ENCODE results near the gene CLDN9. TPM values are rescaled to one million over a fixed set of nuclear protein-coding genes. Genes with fewer than 3 reads are reported as not detected.
"Not testable (repeated sequence)": the region's sequence is repeated elsewhere in the genome, so short reads cannot be mapped to it uniquely, and the experiment has no call there.

CLDN9 gene
- polyA plus RNA-seq, 10 donors = 0.45 to 2.6 (median 1.3) TPM

DNA sequence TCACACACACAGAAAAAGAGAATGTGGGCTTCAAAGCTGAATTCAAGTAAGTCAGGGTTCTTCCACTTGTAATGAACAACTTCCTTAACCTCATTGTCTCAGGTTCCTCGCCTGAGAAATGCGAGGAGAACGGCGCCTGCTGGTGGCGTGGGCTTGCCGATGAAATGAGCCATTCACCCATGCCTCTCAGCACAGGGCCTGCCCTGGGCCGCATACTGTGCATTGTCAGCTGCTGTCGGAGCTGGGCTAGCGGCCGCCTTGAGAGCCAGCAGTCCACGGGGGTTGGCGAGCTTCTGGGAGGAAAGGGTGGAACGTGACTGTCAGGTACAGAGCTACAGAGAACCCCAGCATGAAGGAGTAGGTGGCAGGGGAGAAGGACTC, 40.6 kb downstream of the CLDN9 start:
- DNase-seq = not testable (repeated sequence)

- no peak for DNase-seq
Measured at GRCh38 chr16:3054965-3055733, 42.4 kb downstream of the CLDN9 start.

- not testable (repeated sequence) for DNase-seq
Measured at GRCh38 chr16:3055734-3056115, 43.0 kb downstream of the CLDN9 start.

- no peak for DNase-seq
Measured at GRCh38 chr16:3056336-3057180, 43.8 kb downstream of the CLDN9 start.

GRCh38 chr16:3057181-3058138, 44.7 kb downstream of the CLDN9 start:
- no peak for DNase-seq

DNA sequence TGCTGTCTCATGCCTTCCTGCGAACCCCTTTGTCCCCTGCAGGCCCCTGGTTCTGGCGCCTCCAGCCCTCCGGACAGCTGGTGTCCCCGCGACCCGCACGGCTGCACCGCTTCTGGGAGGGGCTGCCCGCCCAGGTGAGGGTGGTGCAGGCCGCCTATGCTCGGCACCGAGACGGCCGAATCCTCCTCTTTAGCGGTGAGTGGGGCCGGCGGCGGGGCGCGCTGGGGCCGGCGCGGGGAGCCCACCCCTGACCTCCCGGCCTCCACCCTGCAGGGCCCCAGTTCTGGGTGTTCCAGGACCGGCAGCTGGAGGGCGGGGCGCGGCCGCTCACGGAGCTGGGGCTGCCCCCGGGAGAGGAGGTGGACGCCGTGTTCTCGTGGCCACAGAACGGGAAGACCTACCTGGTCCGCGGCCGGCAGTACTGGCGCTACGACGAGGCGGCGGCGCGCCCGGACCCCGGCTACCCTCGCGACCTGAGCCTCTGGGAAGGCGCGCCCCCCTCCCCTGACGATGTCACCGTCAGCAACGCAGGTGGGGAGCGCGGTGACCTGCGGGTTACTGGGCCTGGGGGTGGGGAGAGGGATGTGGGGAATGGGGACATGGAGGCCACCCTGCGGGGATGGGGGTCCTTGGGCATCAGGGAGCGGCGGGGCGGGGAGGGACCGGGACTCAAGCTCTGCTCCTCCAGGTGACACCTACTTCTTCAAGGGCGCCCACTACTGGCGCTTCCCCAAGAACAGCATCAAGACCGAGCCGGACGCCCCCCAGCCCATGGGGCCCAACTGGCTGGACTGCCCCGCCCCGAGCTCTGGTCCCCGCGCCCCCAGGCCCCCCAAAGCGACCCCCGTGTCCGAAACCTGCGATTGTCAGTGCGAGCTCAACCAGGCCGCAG, 45.7 kb downstream of the CLDN9 start:
- DNase-seq = no peak

DNA sequence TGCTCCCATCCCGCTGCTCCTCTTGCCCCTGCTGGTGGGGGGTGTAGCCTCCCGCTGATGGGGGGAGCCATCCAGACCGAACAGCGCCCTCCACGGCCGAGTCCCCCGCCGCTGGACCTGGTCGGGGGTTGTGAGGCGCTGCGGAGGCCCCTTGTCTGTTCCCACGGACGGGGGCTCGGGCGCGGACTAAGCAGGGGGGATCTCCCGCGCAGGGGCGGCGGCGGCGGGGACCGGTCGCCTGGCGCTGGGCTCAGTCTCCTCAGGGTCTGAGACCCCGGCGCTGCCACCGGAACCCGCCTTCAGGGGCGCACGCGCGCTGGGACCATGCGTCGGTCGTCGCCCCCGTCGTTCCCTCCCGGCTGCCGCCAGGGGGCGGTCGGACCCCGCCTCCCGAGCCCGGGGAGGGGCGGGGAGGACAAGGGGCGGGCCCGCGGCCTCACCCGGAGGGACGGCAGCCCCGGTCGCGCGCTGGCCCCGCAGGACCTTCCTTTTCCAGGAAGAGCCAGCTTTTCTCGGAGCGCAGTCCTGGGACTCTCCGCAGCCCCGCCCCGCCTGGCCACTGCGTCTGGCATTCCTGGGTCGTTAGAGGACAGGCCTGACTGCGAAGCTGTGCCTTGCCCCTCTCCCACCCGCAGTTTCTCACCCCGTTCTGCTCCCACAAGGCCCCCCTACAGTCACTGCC, 46.5 kb downstream of the CLDN9 start:
- peak; percentile 88 to 94 (median 90) for DNase-seq

DNA sequence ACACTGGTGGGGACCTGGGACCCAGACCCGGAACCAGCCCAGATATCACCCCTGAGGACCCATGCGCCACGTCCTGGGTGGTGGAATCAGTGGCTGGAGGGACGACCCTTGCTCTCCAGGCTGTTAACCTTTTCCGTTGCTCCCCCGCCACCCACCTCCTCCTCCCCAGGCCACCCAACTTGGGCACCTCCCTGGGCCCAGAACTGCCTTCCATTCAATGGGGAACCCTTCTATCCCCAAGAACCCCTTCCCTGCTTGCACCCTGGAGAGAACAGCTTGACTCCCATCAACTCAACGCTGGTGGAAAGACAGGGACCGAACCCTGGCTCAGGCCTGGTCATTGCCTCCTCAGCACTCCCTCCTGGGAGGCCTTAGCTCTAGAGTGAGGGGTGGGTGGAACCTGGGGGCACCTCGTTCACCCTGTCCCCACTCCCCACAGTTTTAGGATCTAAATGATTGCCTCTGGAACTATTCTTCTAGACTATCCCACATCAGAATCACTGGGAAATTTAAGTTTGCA, 47.1 kb downstream of the CLDN9 start:
- no peak for DNase-seq

- peak in 1 of 3 donors; percentile 37 for DNase-seq
Measured at GRCh38 chr16:3060339-3061127, 47.8 kb downstream of the CLDN9 start.

DNA sequence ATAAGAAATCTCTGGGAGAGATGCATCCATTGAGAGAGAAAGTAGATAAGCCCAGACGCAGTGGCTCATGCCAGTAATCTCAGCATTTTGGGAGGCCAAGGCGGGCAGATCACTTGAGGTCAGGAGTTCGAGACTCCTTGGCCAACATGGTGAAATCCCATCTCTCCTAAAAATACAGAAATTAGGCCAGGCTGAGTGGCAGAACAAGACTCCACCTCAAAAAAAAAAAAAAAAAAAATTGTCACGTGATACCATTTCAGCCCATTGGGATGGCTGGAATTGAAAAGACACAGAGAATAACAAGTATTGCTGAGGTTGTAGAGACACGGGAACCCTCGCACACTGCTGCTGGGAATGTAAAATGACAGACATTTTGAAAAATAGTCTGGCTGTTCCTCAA, 49.8 kb downstream of the CLDN9 start:
- no peak for DNase-seq

GRCh38 chr16:3063625-3064386, 51.1 kb downstream of the CLDN9 start:
- DNase-seq = no peak

Other genes with a start within 250 kb of the CLDN9 start
- gene ELOB, start 235.6 kb upstream of the CLDN9 start, polyA plus RNA-seq (ENCODE audit: insufficient read length in 10 of 10) = 100 to 1,000 TPM; 126 to 207 (median 146) TPM
- not detected for gene PRSS33, start 225.4 kb upstream of the CLDN9 start, polyA plus RNA-seq (ENCODE audit: insufficient read length in 10 of 10)
- gene PRSS41, start 214.5 kb upstream of the CLDN9 start, polyA plus RNA-seq (ENCODE audit: insufficient read length in 10 of 10) = not detected
- under 1 TPM in 3 of 10 donors, not detected in 7; 0.24 to 0.53 (median 0.31) TPM for gene PRSS21, start 195.7 kb upstream of the CLDN9 start, polyA plus RNA-seq (ENCODE audit: insufficient read length in 10 of 10)
- under 1 TPM in 9 of 10 donors, not detected in 1; 0.24 to 0.90 (median 0.56) TPM for gene ZG16B, start 182.6 kb upstream of the CLDN9 start, polyA plus RNA-seq (ENCODE audit: insufficient read length in 10 of 10)
- under 1 TPM in 2 of 10 donors, not detected in 8; 0.83 to 0.94 TPM for gene PRSS22, start 154.8 kb upstream of the CLDN9 start, polyA plus RNA-seq (ENCODE audit: insufficient read length in 10 of 10)
- 10 to 100 TPM; 10.4 to 20.2 (median 15.5) TPM for gene FLYWCH2, start 129.7 kb upstream of the CLDN9 start, polyA plus RNA-seq (ENCODE audit: insufficient read length in 10 of 10)
- gene FLYWCH1, start 101.0 kb upstream of the CLDN9 start, polyA plus RNA-seq (ENCODE audit: insufficient read length in 10 of 10) = 10 to 100 TPM; 10.7 to 25.3 (median 17.2) TPM
- 10 to 100 TPM in 2 of 10 donors, 1 to 10 TPM in 8; 1.7 to 27.6 (median 5.6) TPM for gene KREMEN2, start 48.6 kb upstream of the CLDN9 start, polyA plus RNA-seq (ENCODE audit: insufficient read length in 10 of 10)
- gene PAQR4, start 43.6 kb upstream of the CLDN9 start, polyA plus RNA-seq (ENCODE audit: insufficient read length in 10 of 10) = 10 to 100 TPM in 1 of 10 donors, 1 to 10 TPM in 9; 4.9 to 13.2 (median 7.2) TPM
- 10 to 100 TPM in 4 of 10 donors, 1 to 10 TPM in 6; 5.8 to 23.0 (median 9.5) TPM for gene PKMYT1, start 32.5 kb upstream of the CLDN9 start, polyA plus RNA-seq (ENCODE audit: insufficient read length in 10 of 10)
- gene CLDN6, start 5.3 kb downstream of the CLDN9 start, polyA plus RNA-seq (ENCODE audit: insufficient read length in 10 of 10) = 1 to 10 TPM in 2 of 10 donors, under 1 TPM in 7, not detected in 1; 0.16 to 6.3 (median 0.31) TPM
- gene TNFRSF12A, start 7.4 kb downstream of the CLDN9 start, polyA plus RNA-seq (ENCODE audit: insufficient read length in 10 of 10) = 10 to 100 TPM; 21.3 to 91.8 (median 36.6) TPM
- 100 to 1,000 TPM in 8 of 10 donors, 10 to 100 TPM in 2; 68.2 to 157 (median 121) TPM for gene HCFC1R1, start 11.0 kb downstream of the CLDN9 start, polyA plus RNA-seq (ENCODE audit: insufficient read length in 10 of 10)
- 10 to 100 TPM; 15.9 to 26.9 (median 19.8) TPM for gene THOC6, start 11.1 kb downstream of the CLDN9 start, polyA plus RNA-seq (ENCODE audit: insufficient read length in 10 of 10)
- under 1 TPM in 6 of 10 donors, not detected in 4; 0.07 to 0.82 (median 0.11) TPM for gene BICDL2, start 24.0 kb downstream of the CLDN9 start, polyA plus RNA-seq (ENCODE audit: insufficient read length in 10 of 10)
- gene MMP25, start 33.6 kb downstream of the CLDN9 start, polyA plus RNA-seq (ENCODE audit: insufficient read length in 10 of 10) = 1 to 10 TPM; 1.1 to 3.0 (median 1.8) TPM
- gene IL32, start 52.7 kb downstream of the CLDN9 start, polyA plus RNA-seq (ENCODE audit: insufficient read length in 10 of 10) = 100 to 1,000 TPM in 6 of 10 donors, 10 to 100 TPM in 4; 43.8 to 181 (median 123) TPM
- under 1 TPM in 8 of 10 donors, not detected in 2; 0.13 to 0.53 (median 0.20) TPM for gene ZSCAN10, start 86.4 kb downstream of the CLDN9 start, polyA plus RNA-seq (ENCODE audit: insufficient read length in 10 of 10)
- gene ZNF205, start 99.7 kb downstream of the CLDN9 start, polyA plus RNA-seq (ENCODE audit: insufficient read length in 10 of 10) = 10 to 100 TPM in 7 of 10 donors, 1 to 10 TPM in 3; 7.5 to 14.6 (median 11.7) TPM
- 10 to 100 TPM in 5 of 10 donors, 1 to 10 TPM in 5; 8.1 to 11.6 (median 10.0) TPM for gene ZNF213, start 122.1 kb downstream of the CLDN9 start, polyA plus RNA-seq (ENCODE audit: insufficient read length in 10 of 10)
- not detected for gene OR1F1, start 175.3 kb downstream of the CLDN9 start, polyA plus RNA-seq (ENCODE audit: insufficient read length in 10 of 10)
- 1 to 10 TPM; 5.1 to 9.2 (median 6.7) TPM for gene ZNF200, start 222.2 kb downstream of the CLDN9 start, polyA plus RNA-seq (ENCODE audit: insufficient read length in 10 of 10)
- gene MEFV, start 243.7 kb downstream of the CLDN9 start, polyA plus RNA-seq (ENCODE audit: insufficient read length in 10 of 10) = under 1 TPM; 0.09 to 0.65 (median 0.24) TPM